GM19467 (cell line): ENCODE data around the gene ARHGAP24.
"Not testable (repeated sequence)": the region's sequence is repeated elsewhere in the genome, so short reads cannot be mapped to it uniquely, and the experiment has no call there.

Source experiments
- ATAC-seq: cut with Tn5 transposase; IDR thresholded peaks from one replicate; pipeline ENCODE4 v1.9.1; 2021; ENCODE audit warnings: mild to moderate bottlenecking, moderate library complexity; ENCODE audit not compliant: unreplicated experiment

ARHGAP24 gene

GRCh38 chr4:85889314-85889713 is 414.4 kb downstream of the ARHGAP24 start:
- no peak for ATAC-seq

GRCh38 chr4:85895755-85896154 is 420.8 kb downstream of the ARHGAP24 start:
- ATAC-seq = no peak

GRCh38 chr4:85898231-85898630 is 423.3 kb downstream of the ARHGAP24 start:
- ATAC-seq = no peak

GRCh38 chr4:85901500-85901899 is 426.6 kb downstream of the ARHGAP24 start:
- no peak for ATAC-seq

- ATAC-seq = not testable (repeated sequence)
Observed at GRCh38 chr4:85902647-85903046, 427.7 kb downstream of the ARHGAP24 start.

- no peak for ATAC-seq
Observed at GRCh38 chr4:85905761-85906160, 430.8 kb downstream of the ARHGAP24 start.

GRCh38 chr4:85907001-85907400 is 432.1 kb downstream of the ARHGAP24 start:
- ATAC-seq = no peak

- no peak for ATAC-seq
Observed at GRCh38 chr4:85909851-85910250, 434.9 kb downstream of the ARHGAP24 start.

GRCh38 chr4:85910985-85911384 is 436.0 kb downstream of the ARHGAP24 start:
- no peak for ATAC-seq

GRCh38 chr4:85913931-85914694 is 439.2 kb downstream of the ARHGAP24 start:
- ATAC-seq = no peak

GRCh38 chr4:85915570-85915969 is 440.6 kb downstream of the ARHGAP24 start:
- ATAC-seq = not testable (repeated sequence)

GRCh38 chr4:85919200-85919887 is 444.4 kb downstream of the ARHGAP24 start:
- ATAC-seq = no peak

GRCh38 chr4:85925071-85925470 is 450.1 kb downstream of the ARHGAP24 start:
- ATAC-seq = no peak

GRCh38 chr4:85928775-85929591 is 454.0 kb downstream of the ARHGAP24 start:
- ATAC-seq = no peak

- ATAC-seq = peak; percentile 50
Observed at GRCh38 chr4:85929961-85930665, 455.2 kb downstream of the ARHGAP24 start.

GRCh38 chr4:85932500-85933290 is 457.7 kb downstream of the ARHGAP24 start:
- no peak for ATAC-seq

GRCh38 chr4:85933291-85933640 is 458.3 kb downstream of the ARHGAP24 start:
- no peak for ATAC-seq

- ATAC-seq = no peak
Observed at GRCh38 chr4:85937507-85937906, 462.6 kb downstream of the ARHGAP24 start.

- no peak for ATAC-seq
Observed at GRCh38 chr4:85938062-85938461, 463.1 kb downstream of the ARHGAP24 start.

- no peak for ATAC-seq
Observed at GRCh38 chr4:85938902-85939301, 464.0 kb downstream of the ARHGAP24 start.
